AG04450 (cell line): ENCODE measurements around the gene SAMD7. TPM values are rescaled to one million over a fixed set of nuclear protein-coding genes. Genes with fewer than 3 reads are reported as not detected.

Source experiments
- CTCF ChIA-PET: fragments of 300-600, 350-600 bp; formaldehyde crosslinking; extraction: SDS; loops from one replicate; lab custom pipeline; 2022; ENCODE audit warnings: antibody characterized with exemption, inconsistent platforms; lab: Charles Lee
- POLR2A ChIA-PET: fragments of 350-600 bp; formaldehyde crosslinking; extraction: SDS; loops from one replicate; lab custom pipeline; 2021; ENCODE audit warnings: antibody characterized with exemption, inconsistent platforms; lab: Yijun Ruan, JAX
- DNase-seq: peaks from one replicate; pipeline ENCODE4 v3.0.0-alpha.2; 2011; ENCODE audit warnings: low read depth, low spot score
- H3K27ac ChIP-seq: one replicate; pipeline ENCODE4 v1.5.1; 2012; ENCODE audit warnings: low read depth, low read length, control low read depth
- H3K27me3 ChIP-seq: one replicate; pipeline ENCODE4 v1.6.0; 2012; ENCODE audit warnings: low read length; ENCODE audit not compliant: control insufficient read depth, insufficient read depth
- H3K4me3 ChIP-seq: 2 replicates; pipeline ENCODE4 v1.5.1; 2011; ENCODE audit warnings: mild to moderate bottlenecking, low read depth, low read length, control low read depth
- H3K9me3 ChIP-seq: 2 replicates; pipeline ENCODE4 v1.5.1; 2012; ENCODE audit warnings: low read length; ENCODE audit not compliant: control insufficient read depth, insufficient read depth
- polyA plus RNA-seq: library from polyadenylated mRNA; depleted of rRNA; stranded (reverse); fragments of >200 nt; gene quantifications from 2 replicates; pipeline ENCODE4 v1.2.3, GENCODE V29; 2011
- TF ChIP-seq, protein P1 (sequence below): IDR thresholded peaks from 2 replicates; pipeline ENCODE4 v1.5.1; 2011; ENCODE audit warnings: low read depth, low read length, control low read depth, inconsistent platforms

Gene SAMD7
- polyA plus RNA-seq, 1 experiment, result not detected

- TF ChIP-seq, protein P1, sequence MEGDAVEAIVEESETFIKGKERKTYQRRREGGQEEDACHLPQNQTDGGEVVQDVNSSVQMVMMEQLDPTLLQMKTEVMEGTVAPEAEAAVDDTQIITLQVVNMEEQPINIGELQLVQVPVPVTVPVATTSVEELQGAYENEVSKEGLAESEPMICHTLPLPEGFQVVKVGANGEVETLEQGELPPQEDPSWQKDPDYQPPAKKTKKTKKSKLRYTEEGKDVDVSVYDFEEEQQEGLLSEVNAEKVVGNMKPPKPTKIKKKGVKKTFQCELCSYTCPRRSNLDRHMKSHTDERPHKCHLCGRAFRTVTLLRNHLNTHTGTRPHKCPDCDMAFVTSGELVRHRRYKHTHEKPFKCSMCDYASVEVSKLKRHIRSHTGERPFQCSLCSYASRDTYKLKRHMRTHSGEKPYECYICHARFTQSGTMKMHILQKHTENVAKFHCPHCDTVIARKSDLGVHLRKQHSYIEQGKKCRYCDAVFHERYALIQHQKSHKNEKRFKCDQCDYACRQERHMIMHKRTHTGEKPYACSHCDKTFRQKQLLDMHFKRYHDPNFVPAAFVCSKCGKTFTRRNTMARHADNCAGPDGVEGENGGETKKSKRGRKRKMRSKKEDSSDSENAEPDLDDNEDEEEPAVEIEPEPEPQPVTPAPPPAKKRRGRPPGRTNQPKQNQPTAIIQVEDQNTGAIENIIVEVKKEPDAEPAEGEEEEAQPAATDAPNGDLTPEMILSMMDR, result no peak
- H3K9me3 ChIP-seq, result no peaks in the 10 kb centered on the region
- H3K4me3 ChIP-seq, result no peak overlapping the region
- ChIA-PET CTCF (no interaction called here), POLR2A (no interaction called here)
- no peak overlapping the region for H3K27ac ChIP-seq
- peaks cover 3% of the 10 kb centered on the region for H3K27me3 ChIP-seq
- DNase-seq, result no peak
These were observed 20.6 kb downstream of the SAMD7 start for GRCh38 chr3:169931747-169932520.

GRCh38 chr3:169939320-169939719 is 27.9 kb downstream of the SAMD7 start:
- no peaks in the 10 kb centered on the region for H3K9me3 ChIP-seq
- CTCF ChIA-PET, result interaction anchor here (0.8 kb wide), 1 partner anchor 20 kb away, joined by 3 read pairs; no protein-coding TSS in a partner anchor
- H3K27me3 ChIP-seq, result no peaks in the 10 kb centered on the region
- H3K27ac ChIP-seq, result no peak overlapping the region
- POLR2A ChIA-PET, result no interaction called here
- TF ChIP-seq, protein P1, result no peak
- DNase-seq, result no peak
- no peak overlapping the region for H3K4me3 ChIP-seq

DNA sequence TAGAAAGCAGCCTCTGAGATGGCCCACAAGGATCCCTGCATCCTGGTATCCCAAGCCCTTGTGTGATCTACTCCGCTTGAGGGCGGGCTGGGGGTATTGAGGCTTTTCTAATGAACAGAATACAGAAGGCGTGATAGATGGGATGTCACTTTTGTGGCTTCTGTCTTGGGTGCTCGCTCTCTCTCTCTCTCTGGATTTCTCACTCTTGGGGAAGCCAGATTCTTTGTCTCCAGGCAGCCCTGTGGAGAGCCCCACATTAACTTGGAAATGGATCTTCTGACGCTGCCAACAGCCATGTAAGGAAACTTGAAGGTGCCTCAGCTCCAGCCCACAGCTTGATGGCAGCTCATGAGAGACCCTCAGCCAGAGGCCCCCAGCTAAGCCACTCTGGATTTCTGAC is 28.4 kb downstream of the SAMD7 start:
- TF ChIP-seq, protein P1, result no peak
- Histone ChIP-seq H3K4me3 (no peak overlapping the region), H3K27ac (no peak overlapping the region), H3K27me3 (no peaks in the 10 kb centered on the region), H3K9me3 (no peaks in the 10 kb centered on the region)
- POLR2A ChIA-PET, result no interaction called here
- no peak for DNase-seq
- CTCF ChIA-PET, result interaction anchor here (0.8 kb wide), 1 partner anchor 20 kb away, joined by 3 read pairs; no protein-coding TSS in a partner anchor

DNA sequence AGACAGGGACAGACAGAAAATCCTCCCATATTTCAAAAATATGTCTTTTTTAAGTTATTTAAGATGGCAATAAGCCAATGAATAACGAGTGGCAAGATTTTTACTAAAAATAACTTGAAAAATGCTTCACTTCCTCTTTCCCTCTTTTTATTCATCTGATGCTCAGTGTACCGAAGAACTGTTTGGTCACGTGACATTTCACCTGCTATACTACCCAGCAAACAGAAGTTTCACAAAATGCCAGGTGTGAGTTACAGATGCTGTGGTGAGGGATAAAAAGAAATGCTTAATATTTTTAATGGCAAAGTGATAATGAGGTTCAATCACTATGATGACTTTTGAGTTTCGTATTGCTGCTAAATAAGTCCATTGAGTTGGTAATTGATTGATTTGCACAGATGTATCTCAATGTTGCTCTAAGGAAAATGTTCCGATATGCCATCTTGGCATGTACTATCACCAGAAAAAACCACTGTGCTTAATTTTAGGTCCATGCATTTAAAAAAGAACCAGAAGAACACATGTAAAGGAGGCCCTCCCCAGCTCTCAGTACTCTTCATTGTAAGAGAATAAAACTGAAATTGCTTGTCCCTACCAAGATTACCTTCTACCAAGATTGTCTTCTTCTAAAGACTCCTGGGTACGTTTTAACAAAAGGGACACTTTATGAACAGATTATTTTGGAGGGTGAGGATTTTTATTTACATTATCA is 29.3 kb downstream of the SAMD7 start:
- Histone ChIP-seq H3K9me3 (no peaks in the 10 kb centered on the region), H3K4me3 (no peak overlapping the region), H3K27ac (no peak overlapping the region), H3K27me3 (no peaks in the 10 kb centered on the region)
- DNase-seq, result no peak
- ChIA-PET CTCF (no interaction called here), POLR2A (no interaction called here)
- TF ChIP-seq, protein P1, result no peak

GRCh38 chr3:169945313-169945712 is 33.9 kb downstream of the SAMD7 start:
- TF ChIP-seq, protein P1, result no peak
- H3K9me3 ChIP-seq, result no peaks in the 10 kb centered on the region
- POLR2A ChIA-PET, result no interaction called here
- DNase-seq, result no peak
- peaks cover 13% of the 10 kb centered on the region for H3K27me3 ChIP-seq
- CTCF ChIA-PET, result no interaction called here
- H3K4me3 ChIP-seq, result no peak overlapping the region
- no peak overlapping the region for H3K27ac ChIP-seq
